Cerebellar nuclear complex (tissue), 1 donor: ENCODE data around the gene PLEKHA7.
"Not testable (repeated sequence)": the region's sequence is repeated elsewhere in the genome, so short reads cannot be mapped to it uniquely, and the experiment has no call there.

ENCODE experiments used
- DNase-seq, 2 experiments: peaks; one replicate each; lab custom pipeline; 2025; lab: John Stamatoyannopoulos, UW

PLEKHA7 gene

DNA sequence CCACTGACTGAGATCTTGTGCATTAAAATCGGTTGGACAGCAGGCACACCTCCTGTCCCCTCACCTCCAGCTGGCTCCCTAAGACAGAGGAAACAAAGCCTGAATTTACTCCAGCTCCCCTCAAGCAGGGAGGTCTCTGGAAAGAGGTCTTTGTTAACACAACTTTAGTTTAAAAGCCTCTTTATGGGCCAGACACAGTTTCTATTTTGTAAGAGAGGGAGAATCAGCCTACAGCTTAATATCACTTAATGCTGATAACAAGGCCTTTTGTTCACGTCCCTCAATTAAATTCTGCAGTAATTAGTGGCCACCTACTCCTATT is 36.3 kb downstream of the PLEKHA7 start:
- no peak for DNase-seq

- DNase-seq, result no peak
These were observed 36.8 kb downstream of the PLEKHA7 start for GRCh38 chr11:16977136-16977993.

- no peak for DNase-seq
These were observed 37.8 kb downstream of the PLEKHA7 start for GRCh38 chr11:16976379-16976778.

GRCh38 chr11:16975906-16976305 is 38.3 kb downstream of the PLEKHA7 start:
- no peak for DNase-seq

GRCh38 chr11:16973338-16973964 is 40.8 kb downstream of the PLEKHA7 start:
- DNase-seq, result no peak

GRCh38 chr11:16969010-16969999 is 44.9 kb downstream of the PLEKHA7 start:
- DNase-seq, result no peak

- no peak for DNase-seq
These were observed 46.0 kb downstream of the PLEKHA7 start for GRCh38 chr11:16968196-16968595.

DNA sequence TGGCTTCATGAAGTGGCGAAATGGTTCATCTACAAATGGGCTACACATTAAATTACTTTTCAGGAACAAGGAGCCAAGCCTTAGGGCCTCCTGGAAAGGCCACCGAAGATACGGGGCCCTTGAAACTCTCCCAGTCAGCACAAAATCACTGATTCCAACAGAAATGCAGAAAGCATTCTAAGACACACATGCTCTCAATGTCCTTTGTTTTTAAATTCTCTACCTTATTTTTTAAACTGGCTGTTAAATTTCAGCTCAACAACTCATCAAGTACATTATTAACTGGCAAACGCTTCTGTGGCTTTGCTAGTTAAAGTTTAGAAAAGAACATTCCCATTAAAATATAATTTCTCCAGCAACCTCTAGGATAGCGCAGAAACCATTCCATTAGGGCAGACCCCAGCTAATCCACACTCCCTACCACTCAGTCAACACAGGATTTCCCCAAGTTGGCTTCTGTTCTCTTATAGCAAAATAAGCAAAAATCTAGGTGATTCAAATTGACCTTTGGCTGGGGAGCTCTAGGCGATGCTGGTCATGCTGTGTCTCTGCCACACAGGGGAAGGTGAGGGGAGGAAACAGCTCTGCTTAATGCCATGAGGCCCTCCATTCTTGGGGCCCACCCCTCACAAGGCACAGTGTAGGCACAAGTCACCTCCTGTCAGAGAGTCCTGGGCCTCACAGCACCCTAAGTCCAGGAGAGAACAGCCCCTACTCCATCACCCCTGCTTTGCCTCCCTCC is 47.1 kb downstream of the PLEKHA7 start:
- no peak for DNase-seq

DNA sequence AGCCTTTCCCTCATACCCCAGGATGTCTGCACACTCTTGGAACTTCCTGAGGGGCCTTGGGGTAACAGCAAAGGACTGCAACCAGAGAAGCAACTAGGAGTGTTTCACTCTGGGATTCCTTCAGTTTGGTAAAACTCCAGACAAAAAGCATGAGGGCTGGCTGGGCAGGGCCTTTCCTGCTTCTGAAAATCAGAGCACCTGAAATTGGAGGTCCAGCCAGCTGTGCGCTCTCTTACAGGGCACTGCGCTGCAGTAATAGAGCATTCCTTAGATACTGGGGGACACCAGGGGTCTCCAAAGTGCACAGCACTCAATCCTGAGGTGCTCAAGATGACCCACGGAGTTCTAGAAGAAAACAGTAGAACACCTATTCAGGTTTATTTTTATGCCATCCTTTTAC is 49.7 kb downstream of the PLEKHA7 start:
- no peak for DNase-seq

GRCh38 chr11:16963316-16963876 is 50.8 kb downstream of the PLEKHA7 start:
- DNase-seq, result no peak

DNA sequence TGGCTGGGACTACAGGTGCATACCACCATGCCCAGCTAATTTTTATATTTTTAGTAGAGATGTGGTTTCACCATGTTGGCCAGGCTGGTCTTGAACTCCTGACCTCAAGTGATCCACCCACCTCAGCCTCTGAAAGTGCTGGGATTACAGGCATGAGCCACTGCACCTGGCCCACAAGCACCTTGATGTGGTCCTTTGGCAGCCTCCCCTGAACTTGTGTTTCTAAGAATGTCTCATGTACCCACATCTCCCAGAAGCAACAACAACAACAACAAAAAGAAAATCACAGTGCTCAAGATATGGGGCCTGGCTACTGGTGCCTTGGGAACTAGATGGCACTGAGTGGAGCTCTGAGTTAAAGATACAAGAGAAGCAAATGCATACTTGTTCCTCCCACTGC is 51.6 kb downstream of the PLEKHA7 start:
- DNase-seq, result not testable (repeated sequence)

DNA sequence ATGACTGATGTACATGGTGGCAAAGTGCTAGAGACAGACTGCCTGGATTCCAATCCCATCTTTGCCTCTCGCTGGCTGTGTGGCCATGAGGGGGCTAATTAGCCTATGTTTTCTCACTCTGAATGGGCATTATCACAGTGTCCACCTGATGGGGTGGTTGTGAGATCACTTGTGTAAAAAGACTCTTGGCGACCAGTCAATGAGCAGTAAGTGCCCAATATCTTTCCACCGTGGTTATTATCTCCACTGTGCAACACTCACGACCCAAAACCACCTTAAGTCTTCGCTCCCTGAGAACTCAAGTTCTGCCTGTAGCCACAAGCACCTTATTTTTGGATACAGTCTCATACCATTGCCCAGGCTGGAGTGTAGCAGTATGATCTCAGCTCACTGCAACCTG is 52.1 kb downstream of the PLEKHA7 start:
- DNase-seq, result no peak

GRCh38 chr11:16960250-16960649 is 54.0 kb downstream of the PLEKHA7 start:
- no peak for DNase-seq

- no peak for DNase-seq
These were observed 54.6 kb downstream of the PLEKHA7 start for GRCh38 chr11:16959602-16960001.

- DNase-seq, result no peak
These were observed 55.4 kb downstream of the PLEKHA7 start for GRCh38 chr11:16958833-16959232.

GRCh38 chr11:16956538-16957153 is 57.6 kb downstream of the PLEKHA7 start:
- DNase-seq, result no peak

GRCh38 chr11:16953663-16954062 is 60.6 kb downstream of the PLEKHA7 start:
- DNase-seq, result no peak

DNA sequence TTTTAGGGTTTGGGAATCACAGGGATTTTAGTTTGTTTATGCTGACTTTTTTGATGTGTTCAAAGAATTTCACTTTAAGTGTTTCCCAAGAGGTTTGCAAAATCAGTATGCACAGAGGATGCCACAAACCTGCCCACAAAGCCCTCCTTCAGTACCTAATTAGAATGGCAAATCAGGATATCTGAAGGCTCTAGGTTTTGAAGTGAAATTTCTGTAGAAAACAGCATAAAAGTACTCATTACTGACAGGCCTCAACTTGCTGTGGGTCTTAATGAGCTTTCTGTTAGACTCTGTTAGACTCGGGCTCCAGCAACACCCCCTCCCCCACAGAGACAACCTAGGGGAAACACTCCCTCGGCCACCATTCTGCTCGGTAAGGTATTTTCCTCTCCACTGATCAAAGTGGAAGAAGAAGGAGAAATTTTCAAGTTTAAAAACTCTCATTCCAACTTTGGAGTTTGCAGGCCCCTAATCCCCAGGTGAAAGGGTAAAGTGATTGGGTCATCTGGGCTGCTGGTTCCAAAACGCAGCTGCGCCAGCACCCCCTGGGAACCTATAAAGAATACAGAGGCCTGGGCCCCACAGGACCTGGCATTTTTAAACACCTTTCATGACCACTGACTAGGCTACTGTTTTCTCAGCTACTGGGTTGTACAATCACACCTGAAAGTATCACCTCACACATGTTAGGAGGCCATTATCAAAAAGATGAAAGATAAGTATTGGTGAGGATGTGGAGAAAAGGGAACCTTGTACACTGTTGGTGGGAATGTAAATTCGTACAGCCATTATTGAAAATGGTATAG is 67.5 kb downstream of the PLEKHA7 start:
- DNase-seq, result no peak

GRCh38 chr11:16945671-16946469 is 68.3 kb downstream of the PLEKHA7 start:
- no peak for DNase-seq
